Measurements from ENCODE around the gene TH. TPM values are rescaled to one million over a fixed set of nuclear protein-coding genes. Genes with fewer than 3 reads are reported as not detected.
A peak's percentile ranks its signal among the peaks of the same experiment; 100 is the strongest.

Gene TH
- total and polyA plus RNA-seq, 2 of the 4 experiments (the other 2 are of a cell fraction): 0.10 TPM; not detected in 1

- DNase-seq: no peak
- H3K4me2 ChIP-seq (ENCODE audit: low read depth, low read length): peak overlapping the region; percentile 30; the same call in 1 of the 2 replicates
- ChIA-PET CTCF (interaction anchor here (1.4 kb wide), 1 partner anchor 14 kb away, joined by 7 read pairs; no protein-coding TSS in a partner anchor), POLR2A (ENCODE audit: unreplicated experiment) (no interaction called here)
- H4K8ac ChIP-seq (ENCODE audit: low read depth in 2 of 2, low read length in 2 of 2): no peak overlapping the region
- no peak for ATAC-seq (ENCODE audit: low read depth)
- H4K91ac ChIP-seq (ENCODE audit: insufficient read depth, low read depth, low read length): no peak overlapping the region
- 0 out of 2 replicates have a peak overlapping the region, but pooled peaks have one; percentile 28 for H3K9ac ChIP-seq (ENCODE audit: low read depth, low read length)
- H2BK20ac ChIP-seq (ENCODE audit: low read depth, low read length): no peak overlapping the region
- no peak overlapping the region for H2AK5ac ChIP-seq (ENCODE audit: low read depth, low read length)
- H2AFZ ChIP-seq (replicated peaks; ENCODE audit: low read length, poor library complexity): no peak overlapping the region
- 60% methylated on average over 1 of the region's 24 CpGs; no CpG with 5 or more reads in 1 of the 2 experiments for WGBS, 2 experiments (ENCODE audit: extremely low coverage in 2 of 2, insufficient read length in 1 of 2)
- H3K4ac ChIP-seq (ENCODE audit: low read depth, low read length): no peak overlapping the region
- no peak overlapping the region for H3K56ac ChIP-seq (ENCODE audit: extremely low read depth, insufficient read depth, low read length)
- H2AK9ac ChIP-seq (replicated peaks; ENCODE audit: low read depth, low read length, poor library complexity): no peak overlapping the region
- TF ChIP-seq NFE2L2 (IDR thresholded peaks at IDR 0.05; ENCODE audit: low read depth, low read length) (no peak), MXI1 (IDR thresholded peaks at IDR 0.05; ENCODE audit: borderline replicate concordance, low read depth, low read length) (no peak), CEBPB (IDR thresholded peaks at IDR 0.05; ENCODE audit: low read depth, low read length) (no peak), SMC3 (IDR thresholded peaks at IDR 0.05; ENCODE audit: low read depth, low read length) (no peak), MAZ (IDR thresholded peaks at IDR 0.05; ENCODE audit: borderline replicate concordance, low read depth, low read length) (no peak), RCOR1 (IDR thresholded peaks at IDR 0.05; ENCODE audit: insufficient replicate concordance, low read length) (no peak), FOS (IDR thresholded peaks at IDR 0.05; ENCODE audit: low read depth, low read length) (no peak), RFX5 (IDR thresholded peaks at IDR 0.05; ENCODE audit: low read depth, low read length) (no peak), MAFK (IDR thresholded peaks at IDR 0.05; ENCODE audit: low read depth, low read length) (no peak), USF2 (IDR thresholded peaks at IDR 0.05; ENCODE audit: low read depth, low read length) (no peak), RAD21 (IDR thresholded peaks at IDR 0.05; ENCODE audit: low read length) (no peak), CTCF (conservative IDR thresholded peaks at IDR 0.05; ENCODE audit: low read depth, low read length) (no peak), ELK1 (IDR thresholded peaks at IDR 0.05; ENCODE audit: borderline replicate concordance, low read depth, low read length) (no peak), BHLHE40 (IDR thresholded peaks at IDR 0.05; ENCODE audit: low read depth, low read length) (no peak)
- no peak overlapping the region for H3K23ac ChIP-seq (ENCODE audit: low read depth, low read length)
- H3K9me3 ChIP-seq (ENCODE audit: control insufficient read depth, insufficient read depth, low read length): no peaks in the 10 kb centered on the region
- no peak overlapping the region for H2BK5ac ChIP-seq (ENCODE audit: low read depth, low read length, poor library complexity, severe bottlenecking)
- H3K14ac ChIP-seq (replicated peaks; ENCODE audit: low read depth, low read length): no peak overlapping the region
- no TSS peak for BruUV-seq (replicated peaks)
- peaks cover 33% of the 10 kb centered on the region for H4K20me1 ChIP-seq (ENCODE audit: insufficient read depth, low read length)
- no peak overlapping the region for H3K18ac ChIP-seq (ENCODE audit: low read depth, low read length)
- peaks cover 56% of the 10 kb centered on the region for H3K27me3 ChIP-seq (ENCODE audit: control insufficient read depth, insufficient read depth, low read length)
- H2BK15ac ChIP-seq (ENCODE audit: low read depth, low read length): no peak overlapping the region
- H3K9me1 ChIP-seq (ENCODE audit: insufficient read depth, low read length): peaks cover 5% of the 10 kb centered on the region
- H4K5ac ChIP-seq (ENCODE audit: low read depth, low read length): no peak overlapping the region
- H3K79me1 ChIP-seq (ENCODE audit: low read depth in 1 of 2, low read length in 2 of 2): peaks cover 0 to 8% of the 10 kb centered on the region in 2 experiments; a peak in 2 of 4 replicates
- in situ Hi-C loops (cut with MboI; ENCODE audit: low sequenced_read_pairs): no loop called here
- peak overlapping the region; percentile 16; the same call in 1 of the 2 replicates for H3K4me3 ChIP-seq (ENCODE audit: insufficient read depth, low read depth, low read length)
- dilution Hi-C loops (cut with HindIII; ENCODE audit: low sequenced_read_pairs, unreplicated experiment): no loop called here
- no peak overlapping the region for H3K27ac ChIP-seq (ENCODE audit: insufficient read depth, low read length)
- H2BK120ac ChIP-seq (ENCODE audit: low read depth, low read length): no peak overlapping the region
- intact Hi-C loops (cut with micrococcal nuclease): loop anchor here (5.0 kb wide), 1 partner anchor 39 kb away; no protein-coding TSS in a partner anchor
- H3K36me3 ChIP-seq (ENCODE audit: control insufficient read depth, insufficient read depth, low read length): peaks cover 2% of the 10 kb centered on the region; the same call in 1 of the 2 replicates
- no peaks in the 10 kb centered on the region; the same call in 1 of the 2 replicates for H3K4me1 ChIP-seq (ENCODE audit: control insufficient read depth, insufficient read depth, low read length)
These were observed 35.2 kb downstream of the TH start for GRCh38 chr11:2136209-2136951.
